MCF 10A (cell line): Measurements from ENCODE around the gene ABO. TPM values are rescaled to one million over a fixed set of nuclear protein-coding genes. Genes with fewer than 3 reads are reported as not detected.

Source experiments
- BruUV-seq: library from RNA; stranded (reverse); fragments of 400-500 nt; replicated peaks from 2 replicates; lab custom pipeline; 2021; lab: Mats Ljungman, UMichigan
- CTCF ChIA-PET: fragments of 300-600 bp; sonication (Branson Sonifier 250); formaldehyde crosslinking; extraction: SDS; loops from one replicate; lab custom pipeline; 2021; ENCODE audit warnings: antibody characterized with exemption, inconsistent platforms; lab: Yijun Ruan, JAX
- POLR2A ChIA-PET: fragments of 300-600, 350-650 bp; sonication (Branson Sonifier 250); formaldehyde crosslinking; extraction: SDS; loops from one replicate; lab custom pipeline; 2020; ENCODE audit warnings: antibody characterized with exemption, inconsistent platforms; lab: Yijun Ruan, JAX
- DNase-seq: peaks from one replicate; pipeline ENCODE4 v3.0.0-alpha.2; 2018; ENCODE audit not compliant: unreplicated experiment
- H3K27ac Mint-ChIP-seq: one replicate; pipeline ENCODE4 v1.8.0; 2022; ENCODE audit warnings: mild to moderate bottlenecking, low read depth, mixed read lengths; ENCODE audit not compliant: unreplicated experiment
- H3K27me3 Mint-ChIP-seq: one replicate; pipeline ENCODE4 v1.8.0; 2022; ENCODE audit warnings: mixed read lengths; ENCODE audit not compliant: insufficient read depth, unreplicated experiment
- H3K36me3 Mint-ChIP-seq: one replicate; pipeline ENCODE4 v1.8.0; 2022; ENCODE audit warnings: mild to moderate bottlenecking, moderate library complexity, mixed read lengths; ENCODE audit not compliant: insufficient read depth, unreplicated experiment
- H3K4me1 Mint-ChIP-seq: one replicate; pipeline ENCODE4 v1.8.0; 2022; ENCODE audit warnings: mixed read lengths; ENCODE audit not compliant: insufficient read depth, unreplicated experiment
- H3K4me3 Mint-ChIP-seq: one replicate; pipeline ENCODE4 v1.8.0; 2022; ENCODE audit warnings: mild to moderate bottlenecking, moderate library complexity, mixed read lengths; ENCODE audit not compliant: unreplicated experiment
- H3K9me3 Mint-ChIP-seq: one replicate; pipeline ENCODE4 v1.8.0; 2022; ENCODE audit warnings: mixed read lengths; ENCODE audit not compliant: unreplicated experiment
- intact Hi-C: fragments of 100-400 bp; cut with micrococcal nuclease; formaldehyde crosslinking; loops from 2 replicates; pipeline ENCODE4 v1.14.1; 2022
- total RNA-seq: library from RNA; stranded (reverse); gene quantifications from 2 replicates; pipeline ENCODE4 v1.2.3, GENCODE V29; 2022
- TF ChIP-seq, protein P1 (sequence below): fragments of 200-600 bp; IDR thresholded peaks from one replicate; pipeline ENCODE4 v1.8.0; 2022; ENCODE audit warnings: antibody characterized with exemption, mild to moderate bottlenecking; ENCODE audit not compliant: unreplicated experiment

Gene ABO
- total RNA-seq, 1 experiment from 2014 or later = not detected

DNA sequence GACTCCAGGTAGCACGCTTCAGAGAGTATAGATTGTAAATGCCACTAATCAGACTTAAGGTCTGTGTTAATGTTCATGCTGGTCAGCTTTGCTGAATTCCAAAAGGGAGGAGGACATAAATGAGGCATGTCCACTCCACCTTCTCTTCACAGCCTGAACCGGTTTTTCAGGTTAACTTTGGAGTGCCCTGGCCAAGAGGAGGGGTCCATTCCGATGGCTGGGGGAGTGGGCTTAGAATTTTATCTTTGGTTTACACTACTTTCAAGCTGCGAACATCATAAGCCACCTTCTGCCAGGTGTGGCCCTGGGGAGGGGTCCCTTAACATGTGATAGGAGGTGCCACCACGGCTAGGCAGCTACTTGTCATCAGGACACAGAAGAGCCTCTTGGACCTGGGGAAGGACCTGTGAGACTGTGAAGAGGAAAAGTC lies 24.2 kb downstream of the ABO start:
- H3K4me1 Mint-ChIP-seq = no peaks in the 10 kb centered on the region
- intact Hi-C loops = no loop called here
- TF ChIP-seq, protein P1, sequence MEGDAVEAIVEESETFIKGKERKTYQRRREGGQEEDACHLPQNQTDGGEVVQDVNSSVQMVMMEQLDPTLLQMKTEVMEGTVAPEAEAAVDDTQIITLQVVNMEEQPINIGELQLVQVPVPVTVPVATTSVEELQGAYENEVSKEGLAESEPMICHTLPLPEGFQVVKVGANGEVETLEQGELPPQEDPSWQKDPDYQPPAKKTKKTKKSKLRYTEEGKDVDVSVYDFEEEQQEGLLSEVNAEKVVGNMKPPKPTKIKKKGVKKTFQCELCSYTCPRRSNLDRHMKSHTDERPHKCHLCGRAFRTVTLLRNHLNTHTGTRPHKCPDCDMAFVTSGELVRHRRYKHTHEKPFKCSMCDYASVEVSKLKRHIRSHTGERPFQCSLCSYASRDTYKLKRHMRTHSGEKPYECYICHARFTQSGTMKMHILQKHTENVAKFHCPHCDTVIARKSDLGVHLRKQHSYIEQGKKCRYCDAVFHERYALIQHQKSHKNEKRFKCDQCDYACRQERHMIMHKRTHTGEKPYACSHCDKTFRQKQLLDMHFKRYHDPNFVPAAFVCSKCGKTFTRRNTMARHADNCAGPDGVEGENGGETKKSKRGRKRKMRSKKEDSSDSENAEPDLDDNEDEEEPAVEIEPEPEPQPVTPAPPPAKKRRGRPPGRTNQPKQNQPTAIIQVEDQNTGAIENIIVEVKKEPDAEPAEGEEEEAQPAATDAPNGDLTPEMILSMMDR = no peak
- BruUV-seq = no TSS peak
- H3K27me3 Mint-ChIP-seq = peaks cover 23% of the 10 kb centered on the region
- no peak overlapping the region for H3K4me3 Mint-ChIP-seq
- no peak for DNase-seq
- no peaks in the 10 kb centered on the region for H3K36me3 Mint-ChIP-seq
- H3K9me3 Mint-ChIP-seq = no peaks in the 10 kb centered on the region
- H3K27ac Mint-ChIP-seq = no peak overlapping the region
- ChIA-PET CTCF (no interaction called here), POLR2A (no interaction called here)

DNA sequence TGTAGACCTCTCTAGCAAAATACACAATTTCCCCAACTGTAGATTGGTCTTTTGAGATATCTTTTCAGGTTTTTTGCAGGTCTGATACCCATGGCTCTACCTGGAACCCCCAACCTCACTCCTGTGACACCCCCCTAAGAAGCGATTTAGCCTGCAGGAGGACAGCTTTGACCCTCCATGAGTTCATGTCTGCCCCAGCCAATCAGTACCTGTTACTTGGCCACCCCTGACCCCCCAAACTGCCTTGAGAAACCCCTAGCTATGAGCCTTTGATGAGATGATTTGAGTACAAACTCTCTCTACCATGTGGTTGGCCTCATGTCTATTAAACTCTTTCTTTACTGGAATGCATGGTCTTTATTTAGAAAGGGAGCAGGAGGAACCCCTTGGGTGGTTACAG lies 25.7 kb downstream of the ABO start:
- H3K4me3 Mint-ChIP-seq = no peak overlapping the region
- H3K27me3 Mint-ChIP-seq = peaks cover 24% of the 10 kb centered on the region
- H3K4me1 Mint-ChIP-seq = no peaks in the 10 kb centered on the region
- no peaks in the 10 kb centered on the region for H3K9me3 Mint-ChIP-seq
- TF ChIP-seq, protein P1 = no peak
- no peaks in the 10 kb centered on the region for H3K36me3 Mint-ChIP-seq
- intact Hi-C loops = no loop called here
- ChIA-PET POLR2A (no interaction called here), CTCF (no interaction called here)
- H3K27ac Mint-ChIP-seq = no peak overlapping the region
- no peak for DNase-seq
- no TSS peak for BruUV-seq

DNA sequence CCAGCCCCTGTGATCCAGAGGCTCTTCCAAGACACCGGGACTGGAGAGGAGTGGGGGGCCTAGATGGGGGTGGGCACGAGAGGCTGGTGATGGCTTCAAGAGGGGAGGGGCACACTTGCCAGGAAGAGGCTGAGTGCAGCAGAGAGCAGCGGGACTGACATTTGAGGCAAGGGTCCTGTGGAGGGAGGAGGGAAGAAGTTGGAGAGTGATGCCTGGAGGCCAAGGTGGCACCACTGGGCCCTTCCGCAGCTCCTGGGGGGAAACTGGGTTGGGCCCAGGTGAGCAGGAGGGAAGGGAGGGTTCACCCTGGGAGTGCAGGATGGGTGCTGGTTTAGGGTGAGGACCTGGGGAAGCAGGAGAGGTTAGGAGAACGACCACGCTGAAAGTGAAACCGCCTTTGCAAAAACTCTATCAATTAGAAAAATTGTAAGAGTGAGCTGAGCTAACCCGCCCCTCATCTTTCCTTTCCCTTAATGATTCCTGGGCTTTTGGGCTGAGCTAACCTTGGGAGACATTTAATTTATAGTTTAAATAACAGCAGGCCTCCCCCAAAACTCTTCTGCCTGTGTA lies 26.2 kb downstream of the ABO start:
- Mint-ChIP-seq H3K4me1 (no peaks in the 10 kb centered on the region), H3K36me3 (no peaks in the 10 kb centered on the region), H3K9me3 (no peaks in the 10 kb centered on the region), H3K4me3 (no peak overlapping the region), H3K27ac (no peak overlapping the region), H3K27me3 (peaks cover 24% of the 10 kb centered on the region)
- intact Hi-C loops = no loop called here
- TF ChIP-seq, protein P1 = no peak
- CTCF ChIA-PET = no interaction called here
- DNase-seq = no peak
- POLR2A ChIA-PET = no interaction called here
- BruUV-seq = no TSS peak

DNA sequence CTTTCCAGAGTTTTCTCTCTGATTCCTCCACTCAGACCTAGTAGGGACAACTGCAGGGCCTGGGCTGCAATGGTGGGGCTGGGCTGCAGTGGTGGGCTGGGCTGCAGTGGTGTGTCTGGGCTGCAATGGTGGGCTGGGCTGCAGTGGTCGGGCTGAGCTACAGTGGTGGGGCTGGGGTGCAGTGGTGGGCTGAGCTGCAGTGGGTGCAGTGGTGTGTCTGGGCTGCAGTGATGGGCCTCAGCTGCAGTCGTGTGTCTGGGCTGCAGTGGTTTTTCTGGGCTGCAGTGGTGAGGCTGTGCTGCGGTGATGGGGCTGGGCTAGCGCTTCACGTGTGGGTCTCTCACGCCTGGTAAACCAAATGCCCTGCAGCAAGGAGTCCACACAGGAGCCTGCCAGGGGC lies 27.4 kb downstream of the ABO start:
- H3K27me3 Mint-ChIP-seq = peaks cover 24% of the 10 kb centered on the region
- BruUV-seq = no TSS peak
- ChIA-PET CTCF (no interaction called here), POLR2A (no interaction called here)
- no peaks in the 10 kb centered on the region for H3K4me1 Mint-ChIP-seq
- no peak for DNase-seq
- intact Hi-C loops = no loop called here
- no peak overlapping the region for H3K27ac Mint-ChIP-seq
- no peaks in the 10 kb centered on the region for H3K36me3 Mint-ChIP-seq
- no peaks in the 10 kb centered on the region for H3K9me3 Mint-ChIP-seq
- TF ChIP-seq, protein P1 = no peak
- H3K4me3 Mint-ChIP-seq = no peak overlapping the region
